HG03521 (cell line): ENCODE measurements around the gene CLBA1.
"Not testable (repeated sequence)": the region's sequence is repeated elsewhere in the genome, so short reads cannot be mapped to it uniquely, and the experiment has no call there.

Source experiments
- ATAC-seq: cut with Tn5 transposase; IDR thresholded peaks from one replicate; pipeline ENCODE4 v1.9.1; 2021; ENCODE audit warnings: mild to moderate bottlenecking, moderate library complexity; ENCODE audit not compliant: unreplicated experiment

Gene CLBA1

GRCh38 chr14:104985675-104986486 is at the start of gene CLBA1:
Gene CLBA1, plus strand, starts transcription at chr14:104985788. Its CDS starts 644 bp downstream, at chr14:104986432.
- peak; percentile 91 for ATAC-seq

DNA sequence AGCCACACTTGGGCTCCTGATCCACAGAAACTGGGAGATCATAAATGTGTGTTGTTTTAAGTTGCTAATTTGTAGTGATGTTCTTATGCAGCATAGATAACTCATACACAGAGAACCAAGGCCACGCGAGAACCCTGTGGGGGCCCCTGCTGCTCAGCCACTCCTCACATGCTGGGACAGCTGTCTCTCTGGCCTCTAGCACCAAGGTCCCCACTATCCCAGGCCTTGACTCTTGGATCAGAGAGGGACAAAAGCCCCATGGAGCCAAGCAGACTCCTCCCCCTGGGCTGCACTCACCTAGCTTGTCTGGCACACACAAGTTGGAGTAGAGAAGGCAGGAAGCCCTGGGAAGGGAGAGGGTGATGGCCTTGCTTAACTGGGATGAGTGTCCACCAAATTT is 49.6 kb upstream of the CLBA1 start:
- ATAC-seq = no peak

GRCh38 chr14:104936361-104937155 is 49.0 kb upstream of the CLBA1 start:
- ATAC-seq = no peak

- no peak for ATAC-seq
These were observed 48.4 kb upstream of the CLBA1 start for GRCh38 chr14:104937161-104937560.

GRCh38 chr14:104937694-104938365 is 47.8 kb upstream of the CLBA1 start:
- ATAC-seq = no peak

GRCh38 chr14:104938436-104938835 is 47.2 kb upstream of the CLBA1 start:
- no peak for ATAC-seq

GRCh38 chr14:104938960-104939359 is 46.6 kb upstream of the CLBA1 start:
- no peak for ATAC-seq

GRCh38 chr14:104939666-104940410 is 45.8 kb upstream of the CLBA1 start:
- no peak for ATAC-seq

GRCh38 chr14:104940526-104941150 is 45.0 kb upstream of the CLBA1 start:
- ATAC-seq = no peak

- ATAC-seq = no peak
These were observed 43.9 kb upstream of the CLBA1 start for GRCh38 chr14:104941508-104942365.

- ATAC-seq = no peak
These were observed 43.0 kb upstream of the CLBA1 start for GRCh38 chr14:104942586-104942985.

GRCh38 chr14:104943216-104944015 is 42.2 kb upstream of the CLBA1 start:
- not testable (repeated sequence) for ATAC-seq

GRCh38 chr14:104944016-104944308 is 41.6 kb upstream of the CLBA1 start:
- not testable (repeated sequence) for ATAC-seq

DNA sequence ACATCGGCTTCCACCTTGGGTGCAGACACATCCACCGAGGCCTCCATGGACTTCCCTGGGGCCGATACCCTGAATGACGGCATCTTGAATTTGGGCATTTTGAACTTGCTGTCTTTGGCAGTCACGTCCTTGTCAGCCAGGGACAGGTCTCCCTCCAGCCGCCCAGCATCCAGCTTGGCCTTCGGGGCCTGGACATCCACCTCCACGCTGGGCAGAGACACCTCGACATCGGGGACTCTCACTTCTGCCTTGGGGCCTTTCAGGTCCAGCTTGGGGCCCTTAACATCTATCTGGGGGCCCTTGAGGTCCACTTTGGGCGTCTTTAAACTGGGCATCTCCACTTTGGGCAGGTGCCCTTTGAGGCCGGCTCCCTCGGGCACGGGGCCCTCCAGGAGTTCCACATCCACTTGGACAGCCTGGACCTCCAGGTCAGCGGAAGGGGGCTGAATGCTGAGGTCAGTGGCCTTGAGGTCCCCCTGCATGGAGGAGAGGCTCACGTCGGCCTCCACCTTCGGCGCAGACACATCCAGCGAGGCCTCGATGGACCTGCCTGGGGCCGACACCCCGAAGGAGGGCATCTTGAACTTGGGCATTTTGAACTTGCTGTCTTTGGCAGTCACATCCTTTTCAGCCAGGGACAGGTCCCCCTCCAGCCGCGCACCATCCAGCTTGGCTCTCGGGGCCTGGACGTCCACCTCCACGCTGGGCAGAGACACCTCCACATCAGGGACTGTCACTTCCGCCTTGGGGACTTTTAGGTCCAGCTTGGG is 41.0 kb upstream of the CLBA1 start:
- not testable (repeated sequence) for ATAC-seq

- not testable (repeated sequence) for ATAC-seq
These were observed 40.3 kb upstream of the CLBA1 start for GRCh38 chr14:104945266-104945665.

GRCh38 chr14:104945986-104946965 is 39.3 kb upstream of the CLBA1 start:
- ATAC-seq = not testable (repeated sequence)

- ATAC-seq = not testable (repeated sequence)
These were observed 38.4 kb upstream of the CLBA1 start for GRCh38 chr14:104947201-104947600.
